Measurements from ENCODE around the gene ASB11. TPM values are rescaled to one million over a fixed set of nuclear protein-coding genes. Genes with fewer than 3 reads are reported as not detected.
A peak's percentile ranks its signal among the peaks of the same experiment; 100 is the strongest.
"Not testable (repeated sequence)": the region's sequence is repeated elsewhere in the genome, so short reads cannot be mapped to it uniquely, and the experiment has no call there.

Gene ASB11
- total RNA-seq, 2 donors from 2014 or later = 0.52 TPM; not detected in 1

DNA sequence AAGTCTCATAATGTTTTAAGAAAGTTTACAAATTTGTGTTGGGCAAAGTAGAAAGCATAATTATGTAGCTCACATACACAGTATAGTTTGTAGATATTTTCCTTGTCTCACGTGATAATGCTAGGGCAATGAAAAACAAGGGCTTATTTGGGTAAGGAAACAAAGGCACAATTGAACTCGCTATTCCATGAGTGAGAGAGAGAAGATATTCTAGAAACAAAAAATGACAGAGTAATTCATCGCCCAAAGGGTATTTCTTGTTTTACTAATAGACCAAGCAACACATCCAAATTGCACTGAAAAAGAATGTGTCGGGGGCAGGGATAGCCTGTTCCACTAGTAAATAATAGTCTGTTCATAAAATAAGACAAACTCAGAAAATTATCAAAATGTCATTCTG, 3.6 kb upstream of the ASB11 start:
- TF ChIP-seq POLR2A (IDR thresholded peaks at IDR 0.05) = no peak
- TF ChIP-seq, protein P1, sequence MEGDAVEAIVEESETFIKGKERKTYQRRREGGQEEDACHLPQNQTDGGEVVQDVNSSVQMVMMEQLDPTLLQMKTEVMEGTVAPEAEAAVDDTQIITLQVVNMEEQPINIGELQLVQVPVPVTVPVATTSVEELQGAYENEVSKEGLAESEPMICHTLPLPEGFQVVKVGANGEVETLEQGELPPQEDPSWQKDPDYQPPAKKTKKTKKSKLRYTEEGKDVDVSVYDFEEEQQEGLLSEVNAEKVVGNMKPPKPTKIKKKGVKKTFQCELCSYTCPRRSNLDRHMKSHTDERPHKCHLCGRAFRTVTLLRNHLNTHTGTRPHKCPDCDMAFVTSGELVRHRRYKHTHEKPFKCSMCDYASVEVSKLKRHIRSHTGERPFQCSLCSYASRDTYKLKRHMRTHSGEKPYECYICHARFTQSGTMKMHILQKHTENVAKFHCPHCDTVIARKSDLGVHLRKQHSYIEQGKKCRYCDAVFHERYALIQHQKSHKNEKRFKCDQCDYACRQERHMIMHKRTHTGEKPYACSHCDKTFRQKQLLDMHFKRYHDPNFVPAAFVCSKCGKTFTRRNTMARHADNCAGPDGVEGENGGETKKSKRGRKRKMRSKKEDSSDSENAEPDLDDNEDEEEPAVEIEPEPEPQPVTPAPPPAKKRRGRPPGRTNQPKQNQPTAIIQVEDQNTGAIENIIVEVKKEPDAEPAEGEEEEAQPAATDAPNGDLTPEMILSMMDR (IDR thresholded peaks at IDR 0.05) = no peak
- Histone ChIP-seq H3K4me3 (no peak overlapping the region), H3K36me3 (replicated peaks in 1 of 2; ENCODE audit: insufficient read depth in 1 of 2, low read depth in 2 of 2) (no peaks in the 10 kb centered on the region), H3K9me3 (no peaks in the 10 kb centered on the region), H3K4me1 (no peaks in the 10 kb centered on the region), H3K27me3 (no peaks in the 10 kb centered on the region), H3K27ac (no peak overlapping the region)
- ATAC-seq (no peak), DNase-seq (no peak)
- intact Hi-C loops (cut with DNase I) = no loop called here
- WGBS, 2 donors = 95 to 96% methylated on average over 4 of the region's 4 CpGs

DNA sequence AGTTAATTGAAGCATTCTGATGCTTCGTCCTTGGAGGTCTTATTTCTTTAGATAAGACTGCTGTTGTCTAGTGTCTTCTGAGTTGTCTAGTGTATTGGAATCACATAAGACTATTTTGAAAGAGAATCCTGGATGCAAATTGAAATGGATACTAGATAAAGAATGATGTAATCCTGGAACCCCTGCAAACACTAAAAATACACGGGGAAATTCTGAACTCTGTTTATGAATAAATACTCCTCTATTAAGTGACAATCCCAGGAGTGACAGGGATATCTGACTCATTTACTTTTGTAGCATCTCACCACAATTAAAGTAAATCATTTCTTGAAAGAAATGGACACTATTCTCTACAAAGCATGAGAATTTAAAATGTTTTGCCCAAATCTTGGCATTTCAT, 968 bp downstream of the ASB11 start:
- no peak for ATAC-seq

DNA sequence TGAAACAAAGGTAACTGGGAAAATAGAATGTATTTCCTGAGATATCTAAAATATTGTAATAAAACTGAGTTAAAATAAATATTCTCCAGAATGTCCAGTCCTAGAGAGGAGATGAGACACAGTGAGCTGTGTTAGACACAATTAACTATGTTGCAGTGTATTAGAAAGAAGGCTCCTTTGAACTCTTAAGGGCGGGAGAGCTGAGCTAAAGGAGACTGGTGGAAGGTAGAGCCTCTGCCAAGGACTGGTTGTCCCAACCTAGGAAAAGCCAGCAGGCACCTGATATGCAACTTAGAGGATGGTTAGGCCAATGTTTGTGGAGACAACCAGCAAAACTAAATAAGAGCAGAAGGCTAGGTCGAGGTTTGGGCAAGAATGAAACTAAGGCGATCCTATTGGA, 4.3 kb downstream of the ASB11 start:
- H3K27me3 ChIP-seq = no peaks in the 10 kb centered on the region
- TF ChIP-seq POLR2A (IDR thresholded peaks at IDR 0.05) = no peak
- TF ChIP-seq, protein P1 (IDR thresholded peaks at IDR 0.05) = no peak
- no peaks in the 10 kb centered on the region for H3K36me3 ChIP-seq (replicated peaks in 1 of 2; ENCODE audit: insufficient read depth in 1 of 2, low read depth in 2 of 2)
- intact Hi-C loops (cut with DNase I) = no loop called here
- H3K9me3 ChIP-seq = no peaks in the 10 kb centered on the region
- DNase-seq (peak in 1 of 4 donors; percentile 19), ATAC-seq (no peak)
- H3K27ac ChIP-seq = peak overlapping the region in 1 of 4 donors; percentile 65
- WGBS, 2 donors = 77 to 81% methylated on average over 3 of the region's 3 CpGs
- peaks cover 4% of the 10 kb centered on the region for H3K4me1 ChIP-seq
- H3K4me3 ChIP-seq = no peak overlapping the region

More for the DNA sequence above, 968 bp downstream of the ASB11 start:
- Histone ChIP-seq H3K4me3 (no peak overlapping the region), H3K36me3 (replicated peaks in 1 of 2; ENCODE audit: insufficient read depth in 1 of 2, low read depth in 2 of 2) (no peaks in the 10 kb centered on the region), H3K27ac (no peak overlapping the region), H3K27me3 (no peaks in the 10 kb centered on the region), H3K4me1 (peaks cover 4% of the 10 kb centered on the region), H3K9me3 (no peaks in the 10 kb centered on the region)
- no peak for TF ChIP-seq POLR2A (IDR thresholded peaks at IDR 0.05)
- TF ChIP-seq, protein P1 (IDR thresholded peaks at IDR 0.05) = no peak
- intact Hi-C loops (cut with DNase I) = no loop called here
- no peak for DNase-seq
- WGBS, 2 donors = 39 to 49% methylated on average over 2 of the region's 2 CpGs

DNA sequence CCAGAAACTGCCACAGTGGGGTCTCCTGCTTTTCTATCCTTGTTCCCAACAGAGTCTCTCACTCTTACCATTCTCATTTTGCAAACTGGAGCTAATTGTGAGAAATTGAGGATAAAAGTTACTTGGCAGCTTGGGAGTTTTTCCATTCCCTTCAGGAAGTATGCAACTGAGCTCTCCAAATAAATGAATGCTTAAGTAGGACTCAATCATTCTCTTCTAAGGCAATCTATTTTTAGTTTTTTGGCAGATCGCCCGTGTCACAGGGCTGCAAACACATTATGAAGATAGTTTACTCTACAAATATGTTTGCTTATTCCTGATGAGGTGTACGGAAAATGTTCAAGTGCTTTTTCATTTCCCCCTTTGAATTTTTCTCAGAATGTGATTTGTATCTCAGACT, 5.3 kb downstream of the ASB11 start:
- H3K36me3 ChIP-seq (replicated peaks in 1 of 2; ENCODE audit: insufficient read depth in 1 of 2, low read depth in 2 of 2) = no peaks in the 10 kb centered on the region
- no peaks in the 10 kb centered on the region for H3K9me3 ChIP-seq
- peaks cover 4% of the 10 kb centered on the region for H3K4me1 ChIP-seq
- peak; percentile 45 to 73 (median 68) for DNase-seq
- H3K27me3 ChIP-seq = no peaks in the 10 kb centered on the region
- no peak for TF ChIP-seq POLR2A (IDR thresholded peaks at IDR 0.05)
- TF ChIP-seq, protein P1 (IDR thresholded peaks at IDR 0.05) = no peak
- 0 to 10% methylated on average over 3 of the region's 3 CpGs for WGBS, 2 donors
- H3K4me3 ChIP-seq = no peak overlapping the region
- intact Hi-C loops (cut with DNase I) = no loop called here
- peak; percentile 82 for ATAC-seq
- H3K27ac ChIP-seq = peak overlapping the region; percentile 15 to 65 (median 58)

DNA sequence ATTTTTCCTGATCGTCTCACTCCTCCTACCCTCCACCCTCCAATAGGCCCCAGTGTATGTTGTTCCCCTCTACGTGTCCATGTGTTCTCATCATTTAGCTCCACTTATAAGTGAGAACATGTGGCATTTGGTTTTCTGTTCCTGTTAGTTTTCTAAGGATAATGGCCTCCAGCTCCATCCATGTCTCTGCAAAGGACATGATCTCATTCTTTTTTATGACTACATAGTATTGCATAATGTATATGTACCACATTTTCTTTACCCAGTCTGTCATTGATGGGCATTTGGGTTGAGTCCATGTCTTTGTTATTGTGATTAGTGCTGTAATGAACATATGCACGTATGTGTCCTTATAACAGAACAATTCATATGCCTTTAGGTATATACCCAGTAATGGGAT, 9.5 kb downstream of the ASB11 start:
- WGBS, 2 donors = 82 to 98% methylated on average over 3 of the region's 3 CpGs
- ATAC-seq; H3K9me3 ChIP-seq; intact Hi-C loops (cut with DNase I); DNase-seq; H3K4me3 ChIP-seq; H3K27ac ChIP-seq; H3K27me3 ChIP-seq; H3K36me3 ChIP-seq (replicated peaks in 1 of 2; ENCODE audit: insufficient read depth in 1 of 2, low read depth in 2 of 2): not testable (repeated sequence)
- peaks cover 16% of the 10 kb centered on the region for H3K4me1 ChIP-seq
